Gastrocnemius medialis (tissue), 4 donors: ENCODE measurements around the gene C5. TPM values are rescaled to one million over a fixed set of nuclear protein-coding genes. Genes with fewer than 3 reads are reported as not detected.
A peak's percentile ranks its signal among the peaks of the same experiment; 100 is the strongest.

Experiments
- ATAC-seq, 2 donors: fragments of 150-250 bp; one replicate each; pipeline ENCODE4 v1.9.1; 2016
- DNase-seq, 2 donors: peaks; one replicate each; pipeline ENCODE4 v3.0.0-alpha.2; 2019
- H3K27ac ChIP-seq, 4 donors: fragments of 200-600 bp; sonication (generic); 1 replicate in 1 of 4; 2 replicates in 3 of 4; pipeline ENCODE4 v1.5.1; 2016 to 2018; ENCODE audit warnings: mild to moderate bottlenecking in 2 of 4, moderate library complexity in 1 of 4
- H3K27me3 ChIP-seq, 3 donors: fragments of 200-600 bp; sonication (generic) in 2 of 3; 1 replicate in 1 of 3; 2 replicates in 2 of 3; pipeline versions ENCODE4 v1.5.1 to v1.6.0; 2016 to 2019; ENCODE audit warnings: mild to moderate bottlenecking in 1 of 3, moderate library complexity in 1 of 3
- H3K36me3 ChIP-seq, 2 donors: fragments of 200-600 bp; sonication (generic) in 1 of 2; one replicate each; pipeline ENCODE4 v1.5.1; 2017 to 2018
- H3K4me1 ChIP-seq, 2 donors: fragments of 200-600 bp; sonication (generic) in 1 of 2; one replicate each; pipeline ENCODE4 v1.5.1; 2016 to 2017; ENCODE audit warnings: mild to moderate bottlenecking in 2 of 2
- H3K4me3 ChIP-seq, 4 donors: fragments of 200-600 bp; sonication (generic) in 3 of 4; 1 replicate in 1 of 4; 2 replicates in 3 of 4; pipeline ENCODE4 v1.5.1; 2016 to 2019; ENCODE audit warnings: mild to moderate bottlenecking in 2 of 4
- H3K9me3 ChIP-seq, 3 donors: fragments of 200-600 bp; sonication (generic) in 2 of 3; 1 replicate in 1 of 3; 2 replicates in 2 of 3; pipeline ENCODE4 v1.5.1; 2016 to 2019
- CTCF ChIP-seq, 5 experiments: fragments of 450-650 bp in 3 of 5; fragments of 200-600 bp in 2 of 5; sonication (generic) in 2 of 5; IDR thresholded peaks in 4 of 5; conservative IDR thresholded peaks in 1 of 5; 1 replicate in 4 of 5; 2 replicates in 1 of 5; pipeline ENCODE4 v1.5.1; 2016 to 2019; ENCODE audit warnings: antibody characterized with exemption in 5 of 5, mild to moderate bottlenecking in 3 of 5, moderate library complexity in 3 of 5
- POLR2A ChIP-seq, 2 donors: fragments of 450-650 bp; IDR thresholded peaks; one replicate each; pipeline ENCODE4 v1.6.1; 2017; ENCODE audit warnings: antibody characterized with exemption in 2 of 2, mild to moderate bottlenecking in 2 of 2, moderate library complexity in 2 of 2
- in situ Hi-C, 4 donors: fragments of 200-750 bp; cut with MboI; loops; one replicate each; pipeline versions ENCODE4 v1.15.0 to v1.8.0; 2017; ENCODE audit warnings: low sequenced_read_pairs in 4 of 4
- intact Hi-C: fragments of 100-400 bp; cut with DNase I; formaldehyde crosslinking; loops from one replicate; pipeline ENCODE4 v1.15.1; 2023; ENCODE audit warnings: low total_unique reads
- total RNA-seq, 4 donors: library from RNA; depleted of rRNA; stranded (reverse); fragments of >200 nt; gene quantifications; one replicate each; pipeline versions ENCODE4 v1.1.0 to v1.2.3, GENCODE V29; 2016

C5 gene
- total RNA-seq, 4 donors from 2014 or later: 0.22 to 3.9 (median 1.8) TPM

GRCh38 chr9:120942186-120943001 lies 107.7 kb downstream of the C5 start:
- Histone ChIP-seq H3K4me1 (peaks cover 11 to 14% of the 10 kb centered on the region in 2 donors), H3K36me3 (no peaks in the 10 kb centered on the region), H3K27ac (peak overlapping the region; percentile 42 to 82 (median 78)), H3K4me3 (peak overlapping the region in 1 of 4 donors; percentile 8), H3K27me3 (no peaks in the 10 kb centered on the region), H3K9me3 (no peaks in the 10 kb centered on the region)
- intact Hi-C loops (no loop called here), in situ Hi-C loops (loop anchor here in 2 of 4 donors (25.0 kb wide), 1 partner anchor 180 kb away; no protein-coding TSS in a partner anchor)
- TF ChIP-seq CTCF (IDR thresholded peaks at IDR 0.05 in 4 of 5, conservative IDR thresholded peaks at IDR 0.05 in 1 of 5) (no peak), POLR2A (IDR thresholded peaks at IDR 0.05) (no peak)
- ATAC-seq (peak; percentile 95 to 96), DNase-seq (peak; percentile 50 to 63)

DNA sequence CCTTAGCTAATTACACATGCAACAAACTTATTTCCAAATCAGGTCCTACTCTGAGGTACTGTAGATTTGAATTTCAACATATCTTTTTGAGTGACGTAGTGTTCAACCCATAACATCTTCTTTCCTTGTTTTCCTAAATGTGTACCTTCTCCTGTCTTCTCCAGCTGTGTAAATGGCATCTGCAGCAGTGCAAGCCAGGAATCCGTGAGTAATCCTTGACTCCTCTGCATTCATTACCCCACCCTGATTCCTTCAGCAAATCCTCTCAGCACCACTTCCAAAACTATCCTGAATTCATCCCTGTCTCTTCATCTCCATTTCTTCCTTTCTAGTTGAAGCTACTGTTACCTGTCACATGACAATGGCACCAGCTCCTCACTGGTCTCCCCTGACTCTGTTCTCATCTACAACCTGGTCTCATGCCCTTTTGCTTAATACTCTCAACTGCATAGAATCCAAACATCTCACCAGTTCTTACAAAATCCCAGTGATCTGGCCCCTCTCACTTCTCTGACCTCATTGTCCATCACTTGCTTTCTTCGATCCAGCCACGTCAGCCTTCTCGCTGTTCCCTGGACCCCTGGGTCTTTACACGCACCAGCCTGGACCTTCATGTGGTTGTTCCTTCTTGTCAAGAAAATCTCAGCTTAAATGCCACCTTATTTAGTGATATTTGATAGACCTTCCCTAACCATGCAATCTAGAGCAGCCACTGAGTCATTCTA lies 108.9 kb downstream of the C5 start:
- Histone ChIP-seq H3K4me1 (peaks cover 13 to 22% of the 10 kb centered on the region in 2 donors), H3K36me3 (no peaks in the 10 kb centered on the region), H3K27ac (peak overlapping the region in 1 of 4 donors; percentile 82), H3K27me3 (no peaks in the 10 kb centered on the region), H3K4me3 (no peak overlapping the region), H3K9me3 (no peaks in the 10 kb centered on the region)
- DNase-seq (no peak), ATAC-seq (no peak)
- in situ Hi-C loops: loop anchor here in 2 of 4 donors (25.0 kb wide), 1 partner anchor 179 kb away; no protein-coding TSS in a partner anchor
- no peak for TF ChIP-seq CTCF (IDR thresholded peaks at IDR 0.05 in 4 of 5, conservative IDR thresholded peaks at IDR 0.05 in 1 of 5)
- TF ChIP-seq POLR2A (IDR thresholded peaks at IDR 0.05): no peak
- intact Hi-C loops: no loop called here

DNA sequence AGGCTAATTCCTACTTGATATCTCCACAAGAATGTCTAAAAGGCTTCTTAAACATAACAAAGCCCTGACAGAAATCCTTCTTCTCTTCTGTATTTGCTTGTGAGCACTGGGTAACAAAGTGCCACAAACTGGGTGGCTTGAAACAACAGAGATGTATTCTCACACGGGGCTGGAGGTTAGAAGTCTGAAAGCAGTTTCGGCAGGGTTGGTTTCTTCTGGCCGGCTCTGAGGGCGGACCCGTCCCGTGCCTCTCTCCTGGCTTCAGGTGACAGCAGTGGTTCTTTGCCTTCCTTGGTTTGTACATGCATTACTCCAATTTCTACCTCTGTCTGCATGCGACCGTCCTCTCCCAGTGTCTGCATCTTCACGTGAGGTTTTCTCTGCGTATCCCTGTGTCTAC lies 109.5 kb downstream of the C5 start:
- in situ Hi-C loops (loop anchor here in 2 of 4 donors (25.0 kb wide), 1 partner anchor 178 kb away; no protein-coding TSS in a partner anchor), intact Hi-C loops (no loop called here)
- ATAC-seq (no peak), DNase-seq (no peak)
- H3K4me3 ChIP-seq: no peak overlapping the region
- no peak overlapping the region for H3K27ac ChIP-seq
- no peaks in the 10 kb centered on the region for H3K9me3 ChIP-seq
- no peak for TF ChIP-seq POLR2A (IDR thresholded peaks at IDR 0.05)
- no peak for TF ChIP-seq CTCF (IDR thresholded peaks at IDR 0.05 in 4 of 5, conservative IDR thresholded peaks at IDR 0.05 in 1 of 5)
- peaks cover 19 to 28% of the 10 kb centered on the region in 2 donors for H3K4me1 ChIP-seq
- H3K27me3 ChIP-seq: no peaks in the 10 kb centered on the region
- H3K36me3 ChIP-seq: no peaks in the 10 kb centered on the region

- H3K36me3 ChIP-seq: no peaks in the 10 kb centered on the region
- intact Hi-C loops: no loop called here
- H3K4me3 ChIP-seq: no peak overlapping the region
- no peak for DNase-seq
- ATAC-seq: no peak
- H3K27me3 ChIP-seq: no peaks in the 10 kb centered on the region
- in situ Hi-C loops: loop anchor here (5.0 to 25.0 kb wide), 5 partner anchors 64 to 184 kb away; partner anchors contain the start of gene PHF19 (in 3 of the 4)
- no peak overlapping the region for H3K27ac ChIP-seq
- peaks cover 29 to 37% of the 10 kb centered on the region in 2 donors for H3K4me1 ChIP-seq
- no peaks in the 10 kb centered on the region for H3K9me3 ChIP-seq
- no peak for TF ChIP-seq CTCF (IDR thresholded peaks at IDR 0.05 in 4 of 5, conservative IDR thresholded peaks at IDR 0.05 in 1 of 5)
- TF ChIP-seq POLR2A (IDR thresholded peaks at IDR 0.05): no peak
These were observed 111.2 kb downstream of the C5 start for GRCh38 chr9:120938851-120939250.
